A673 (cell line): Measurements from ENCODE around the gene SCRN1.

Source experiments
- EZH2 ChIP-seq: fragments of 200-600 bp; sonication (generic); IDR thresholded peaks from 2 replicates; pipeline ENCODE4 v1.6.1; 2017; ENCODE audit warnings: borderline replicate concordance, low read depth, mild to moderate bottlenecking, mixed read lengths, antibody characterized with exemption, low read length; ENCODE audit not compliant: poor library complexity, severe bottlenecking
- TF ChIP-seq, protein P1 (sequence below): fragments of 300-800, 200-600 bp; sonication (generic); conservative IDR thresholded peaks from 2 replicates; pipeline ENCODE4 v1.5.1; 2017; ENCODE audit warnings: low read depth, mild to moderate bottlenecking, antibody characterized with exemption, low read length, moderate library complexity, mixed read lengths

DNA sequence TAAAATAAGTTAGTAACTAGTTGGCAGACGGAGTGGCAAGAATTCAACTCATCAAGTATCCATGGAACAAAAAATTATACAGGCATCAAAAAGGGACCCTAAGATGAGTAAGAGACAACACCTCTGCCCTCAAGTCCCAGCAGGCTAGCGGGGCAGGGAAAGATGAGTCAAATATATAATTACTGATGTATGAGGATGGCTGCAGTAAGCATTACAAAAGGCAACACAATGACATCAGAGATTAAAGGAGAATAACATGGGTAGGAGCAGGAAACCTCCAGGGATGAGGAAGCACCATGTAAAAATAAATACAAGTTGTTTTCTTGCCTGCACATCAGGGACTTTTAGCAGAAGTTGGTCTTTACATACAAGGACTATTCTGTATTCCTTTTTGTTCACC, 49.4 kb downstream of the SCRN1 start:
- TF ChIP-seq EZH2 = no peak
- TF ChIP-seq, protein P1, sequence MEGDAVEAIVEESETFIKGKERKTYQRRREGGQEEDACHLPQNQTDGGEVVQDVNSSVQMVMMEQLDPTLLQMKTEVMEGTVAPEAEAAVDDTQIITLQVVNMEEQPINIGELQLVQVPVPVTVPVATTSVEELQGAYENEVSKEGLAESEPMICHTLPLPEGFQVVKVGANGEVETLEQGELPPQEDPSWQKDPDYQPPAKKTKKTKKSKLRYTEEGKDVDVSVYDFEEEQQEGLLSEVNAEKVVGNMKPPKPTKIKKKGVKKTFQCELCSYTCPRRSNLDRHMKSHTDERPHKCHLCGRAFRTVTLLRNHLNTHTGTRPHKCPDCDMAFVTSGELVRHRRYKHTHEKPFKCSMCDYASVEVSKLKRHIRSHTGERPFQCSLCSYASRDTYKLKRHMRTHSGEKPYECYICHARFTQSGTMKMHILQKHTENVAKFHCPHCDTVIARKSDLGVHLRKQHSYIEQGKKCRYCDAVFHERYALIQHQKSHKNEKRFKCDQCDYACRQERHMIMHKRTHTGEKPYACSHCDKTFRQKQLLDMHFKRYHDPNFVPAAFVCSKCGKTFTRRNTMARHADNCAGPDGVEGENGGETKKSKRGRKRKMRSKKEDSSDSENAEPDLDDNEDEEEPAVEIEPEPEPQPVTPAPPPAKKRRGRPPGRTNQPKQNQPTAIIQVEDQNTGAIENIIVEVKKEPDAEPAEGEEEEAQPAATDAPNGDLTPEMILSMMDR = no peak
